ENCODE measurements around the gene IFIT5. TPM values are rescaled to one million over a fixed set of nuclear protein-coding genes. Genes with fewer than 3 reads are reported as not detected.

IFIT5 gene
- total RNA-seq, 1 experiment from 2014 or later: 2.5 TPM

DNA sequence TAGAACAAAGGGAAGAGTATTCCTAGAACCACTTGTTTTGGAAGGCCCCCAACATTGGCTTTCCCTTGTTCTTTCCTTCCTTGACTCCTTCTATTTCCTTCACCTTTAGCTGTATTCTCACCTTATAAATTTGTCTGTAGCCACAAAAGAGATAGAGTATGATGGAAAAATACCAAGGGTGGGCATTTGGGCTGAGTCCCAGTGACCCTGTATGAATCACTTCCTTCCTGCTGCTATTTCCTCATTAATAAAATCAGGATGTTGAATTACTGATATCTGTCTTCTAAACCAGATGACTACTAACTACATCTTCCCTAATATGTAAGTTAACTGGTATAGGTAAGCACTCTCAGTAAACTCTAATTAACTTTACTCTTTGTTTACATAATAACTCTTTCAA, 55.1 kb downstream of the IFIT5 start:
- in situ Hi-C loops (cut with HindIII; ENCODE audit: low sequenced_read_pairs): no loop called here
- no peak for DNase-seq (ENCODE audit: low spot score)

Other genes with a start within 250 kb of the IFIT5 start
- gene CH25H, start 207.3 kb upstream of the IFIT5 start, total RNA-seq (2014; rRNA removed; shearing (Covaris generic)): not detected in 2 replicates
- gene LIPA, start 162.8 kb upstream of the IFIT5 start, total RNA-seq (2014; rRNA removed; shearing (Covaris generic)): 23.0 and 32.1 TPM in 2 replicates
- 0.80 and 1.1 TPM in 2 replicates for gene IFIT2, start 112.5 kb upstream of the IFIT5 start, total RNA-seq (2014; rRNA removed; shearing (Covaris generic))
- 2.4 and 2.7 TPM in 2 replicates for gene IFIT3, start 86.6 kb upstream of the IFIT5 start, total RNA-seq (2014; rRNA removed; shearing (Covaris generic))
- not detected in 2 replicates for gene IFIT1B, start 36.5 kb upstream of the IFIT5 start, total RNA-seq (2014; rRNA removed; shearing (Covaris generic))
- 19.2 and 21.7 TPM in 2 replicates for gene IFIT1, start 21.9 kb upstream of the IFIT5 start, total RNA-seq (2014; rRNA removed; shearing (Covaris generic))
- gene SLC16A12, start 121.0 kb downstream of the IFIT5 start, total RNA-seq (2014; rRNA removed; shearing (Covaris generic)): not detected in 2 replicates
- gene PANK1, start 230.7 kb downstream of the IFIT5 start, total RNA-seq (2014; rRNA removed; shearing (Covaris generic)): 8.3 and 10.7 TPM in 2 replicates